GM19035 (cell line): Measurements from ENCODE around the gene PIK3R6.

Experiments
- ATAC-seq: cut with Tn5 transposase; IDR thresholded peaks from one replicate; pipeline ENCODE4 v1.9.1; 2021; ENCODE audit not compliant: unreplicated experiment

The PIK3R6 gene

DNA sequence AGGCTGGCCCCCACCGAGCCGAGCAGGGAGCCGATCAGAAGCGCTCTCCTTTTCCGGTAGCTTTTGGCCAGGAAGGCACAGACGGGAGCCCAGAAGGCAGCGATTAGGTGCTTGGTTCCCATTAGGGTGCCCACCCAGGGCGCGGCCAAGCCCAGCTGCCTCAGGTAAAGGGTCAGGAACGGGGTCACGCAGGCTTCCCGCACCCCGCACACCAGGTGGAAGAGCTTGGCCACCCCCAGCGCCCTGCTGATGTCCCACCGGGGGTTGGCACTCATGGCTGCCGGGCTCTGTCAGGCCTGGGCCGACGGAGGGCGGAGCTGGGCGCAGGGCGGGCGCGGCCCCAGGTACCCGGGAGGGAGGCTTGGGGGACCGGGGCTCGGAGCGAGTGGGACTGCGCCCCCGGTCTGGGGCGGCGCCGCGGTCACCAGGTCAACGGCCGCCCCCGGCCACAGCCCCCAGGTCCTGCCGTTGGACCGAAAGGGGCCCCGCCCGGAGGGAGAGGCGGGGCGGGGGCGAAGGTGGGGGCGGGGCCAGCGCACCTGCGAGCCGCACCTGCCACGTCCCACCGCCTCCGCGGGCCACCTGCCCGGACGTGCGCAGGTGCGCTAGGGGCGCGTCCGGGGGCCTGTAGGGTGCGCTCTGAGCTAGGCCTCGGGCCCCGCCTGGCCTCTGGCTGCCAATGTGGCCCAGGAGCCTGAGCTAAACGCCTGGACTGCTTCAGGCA is 68.5 kb downstream of the PIK3R6 start, which contains the start of gene MFSD6L:
Gene MFSD6L (minus strand): TSS at position 520 of the 724 bp plus-strand sequence. CDS start 245 bp downstream, at position 275.
- ATAC-seq = no peak

GRCh38 chr17:8798176-8798845 is 69.2 kb downstream of the PIK3R6 start:
- no peak for ATAC-seq

DNA sequence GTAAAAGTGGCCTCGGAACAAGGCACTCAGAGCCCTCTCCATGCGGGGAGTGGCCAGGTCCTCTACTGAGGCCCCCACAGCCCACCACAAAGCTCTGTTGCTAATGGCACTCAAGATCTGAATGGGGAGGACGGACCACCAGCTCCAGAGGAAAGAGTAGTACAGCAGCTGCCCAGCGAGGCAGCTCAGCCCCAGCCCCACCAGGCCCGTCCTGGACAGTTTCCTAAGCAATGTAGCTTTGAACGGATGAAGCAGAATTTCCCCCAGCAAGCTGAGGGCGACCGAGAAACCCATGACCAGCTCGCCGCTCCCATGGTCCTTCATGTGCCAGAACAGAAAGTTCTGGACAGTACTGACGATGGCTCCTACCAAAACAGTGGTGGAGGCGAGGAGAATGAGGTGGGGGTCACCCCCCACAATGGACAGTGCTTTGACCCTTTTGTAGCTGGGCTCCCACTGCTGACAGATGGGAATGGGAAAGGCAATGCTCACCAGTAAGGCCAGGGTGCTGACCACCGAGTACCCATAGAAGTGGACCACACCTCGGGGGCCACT is 69.8 kb downstream of the PIK3R6 start:
- no peak for ATAC-seq

GRCh38 chr17:8794636-8795035 is 72.8 kb downstream of the PIK3R6 start:
- no peak for ATAC-seq

- no peak for ATAC-seq
Measured at GRCh38 chr17:8793649-8794048, 73.8 kb downstream of the PIK3R6 start.

GRCh38 chr17:8792646-8793045 is 74.8 kb downstream of the PIK3R6 start:
- ATAC-seq = no peak

- ATAC-seq = no peak
Measured at GRCh38 chr17:8791910-8792270, 75.6 kb downstream of the PIK3R6 start.

- no peak for ATAC-seq
Measured at GRCh38 chr17:8791248-8791909, 76.1 kb downstream of the PIK3R6 start.

DNA sequence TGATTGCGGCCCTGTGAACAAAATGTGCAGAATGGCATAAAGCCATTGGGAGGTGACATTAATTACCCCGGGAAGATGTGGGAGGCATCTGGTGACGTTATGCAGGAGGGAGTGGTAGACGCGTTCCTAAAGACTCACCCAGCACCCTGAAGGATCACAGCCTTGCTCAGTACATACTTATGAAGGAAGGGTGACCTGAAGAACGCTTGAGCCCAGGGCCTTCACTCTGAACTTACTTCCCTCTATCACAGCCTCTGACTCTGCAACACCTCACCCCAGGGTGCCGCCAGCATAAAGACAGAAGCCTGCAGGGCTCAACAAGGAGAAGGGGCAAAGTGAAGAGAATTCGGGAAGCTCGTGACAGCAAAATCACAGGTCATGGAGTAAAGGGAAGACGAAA is 77.7 kb downstream of the PIK3R6 start:
- ATAC-seq = no peak

- ATAC-seq = no peak
Measured at GRCh38 chr17:8788998-8789397, 78.5 kb downstream of the PIK3R6 start.

DNA sequence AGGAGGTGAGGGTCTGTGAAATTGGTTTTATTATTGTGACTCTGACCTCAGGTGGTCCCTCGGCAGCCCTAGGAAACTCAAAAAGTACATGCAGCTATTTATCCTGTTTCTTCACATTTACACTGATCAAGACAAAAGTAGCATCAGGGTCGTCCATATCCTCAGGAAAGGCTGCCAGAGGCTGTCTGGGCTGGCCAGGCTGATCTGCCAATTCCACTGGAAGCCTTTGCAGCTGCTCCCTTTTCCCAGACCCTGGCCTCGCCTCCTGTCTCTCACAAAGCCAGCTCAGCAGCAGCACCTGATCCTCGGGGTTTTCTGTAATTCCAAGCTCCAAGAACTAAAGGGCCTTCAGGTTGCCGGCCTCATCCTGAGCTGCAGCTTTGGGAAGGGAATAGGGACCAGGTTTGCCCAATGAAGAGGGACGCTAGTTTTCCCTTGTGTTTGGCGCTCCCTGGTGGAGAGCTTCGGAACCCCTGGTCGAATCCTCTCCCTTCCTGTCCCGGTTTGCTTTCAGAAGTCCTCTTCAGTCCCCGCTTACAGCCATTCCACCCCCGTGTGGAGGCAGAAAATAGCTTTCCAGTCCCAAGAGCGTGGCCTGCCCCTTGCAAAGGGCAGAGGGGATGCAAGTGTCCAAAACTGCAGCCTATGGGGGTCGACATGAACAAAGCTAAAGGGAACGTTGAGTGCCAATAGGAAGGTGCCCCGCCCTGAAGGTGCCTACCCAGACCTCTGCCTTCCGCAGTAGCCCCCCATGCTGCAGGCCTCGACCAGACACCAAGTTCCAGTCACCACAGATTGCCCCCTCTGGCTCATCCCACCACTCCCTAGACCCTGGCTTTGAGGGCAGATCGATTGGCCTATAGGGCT is 81.7 kb downstream of the PIK3R6 start:
- no peak for ATAC-seq

DNA sequence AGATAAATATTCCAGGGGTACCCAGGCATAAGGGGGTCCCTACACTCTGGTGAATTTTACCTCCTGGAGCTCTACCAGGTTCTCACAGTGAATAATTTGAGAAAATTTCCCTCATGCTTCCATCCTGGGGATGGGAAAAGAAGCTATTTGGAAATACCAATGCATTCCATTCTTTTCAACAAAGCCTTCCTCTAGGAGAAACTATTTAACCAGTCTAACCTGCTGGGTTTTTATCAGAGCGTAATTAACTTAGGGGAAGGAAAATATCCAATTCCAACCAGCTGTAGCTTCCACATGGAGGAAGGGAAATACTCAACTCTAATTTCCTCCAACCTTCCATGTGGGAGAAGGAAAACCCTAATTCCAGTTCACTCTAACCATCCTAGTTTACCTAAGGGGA is 85.3 kb downstream of the PIK3R6 start:
- no peak for ATAC-seq

DNA sequence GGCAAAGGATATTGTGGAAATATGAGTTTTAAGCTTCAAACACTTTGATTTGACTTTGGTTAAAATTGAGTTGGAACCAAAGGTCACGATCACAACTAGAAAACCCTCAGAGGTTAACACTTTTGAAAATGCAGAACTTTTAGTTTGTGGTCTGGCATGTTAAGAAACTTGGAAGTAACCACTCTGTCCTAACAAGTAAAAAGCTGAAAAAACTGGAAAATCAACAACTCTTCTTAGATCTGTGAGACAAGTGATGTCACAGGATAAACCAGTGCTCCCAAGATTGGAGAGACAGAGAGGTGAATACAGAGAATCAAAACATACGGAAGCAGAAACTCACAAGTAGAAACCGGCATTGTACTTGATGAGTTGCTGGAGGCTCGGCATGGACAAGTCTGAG is 85.7 kb downstream of the PIK3R6 start:
- ATAC-seq = no peak

GRCh38 chr17:8776881-8777280 is 90.6 kb downstream of the PIK3R6 start:
- no peak for ATAC-seq

DNA sequence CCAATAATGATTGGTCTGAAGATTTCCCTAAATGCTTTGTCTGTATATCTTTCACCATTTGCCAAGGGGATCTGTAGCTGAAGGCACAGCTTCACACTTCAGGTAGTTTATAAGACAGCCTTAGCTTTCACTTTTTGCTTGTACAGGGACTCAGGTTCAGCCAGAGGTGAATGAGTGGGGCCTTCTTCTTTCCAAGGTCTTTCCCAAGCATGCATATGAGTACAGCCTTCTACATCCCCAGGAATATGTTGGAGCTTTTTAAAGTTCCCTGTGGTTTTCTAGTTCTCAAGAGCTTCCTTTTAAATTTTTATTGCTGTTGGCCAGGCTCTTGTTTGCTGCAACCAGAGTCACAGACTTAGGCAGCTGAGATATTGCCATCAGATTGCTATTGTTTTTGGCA is 91.2 kb downstream of the PIK3R6 start:
- ATAC-seq = no peak

- ATAC-seq = no peak
Measured at GRCh38 chr17:8766731-8767130, 100.7 kb downstream of the PIK3R6 start.

- ATAC-seq = no peak
Measured at GRCh38 chr17:8762012-8762411, 105.5 kb downstream of the PIK3R6 start.

GRCh38 chr17:8758137-8758596 is 109.3 kb downstream of the PIK3R6 start, which contains the start of gene SPDYE4:
Gene SPDYE4 (minus strand): TSS chr17:8758546. CDS start chr17:8758382, 164 bp downstream.
- ATAC-seq = no peak

- no peak for ATAC-seq
Measured at GRCh38 chr17:8757189-8757588, 110.3 kb downstream of the PIK3R6 start.

- ATAC-seq = no peak
Measured at GRCh38 chr17:8755590-8756255, 111.8 kb downstream of the PIK3R6 start.
